Neural cell (in vitro differentiated cells): Measurements from ENCODE around the gene GOLGA7B. TPM values are rescaled to one million over a fixed set of nuclear protein-coding genes. Genes with fewer than 3 reads are reported as not detected.

ENCODE experiments used
- H2AFZ ChIP-seq: fragments of 200-600, 300-800 bp; sonication (generic), shearing (Covaris generic); 2 replicates; pipeline ENCODE4 v1.6.0; 2014; ENCODE audit warnings: low read depth, mild to moderate bottlenecking, antibody characterized with exemption, low read length, moderate library complexity
- H3F3A ChIP-seq: fragments of 200-600 bp; shearing (Covaris generic); 2 replicates; pipeline ENCODE4 v1.6.1; 2016; ENCODE audit warnings: mild to moderate bottlenecking, moderate library complexity, mixed read lengths, antibody characterized with exemption, low read length; ENCODE audit not compliant: insufficient read depth, poor library complexity, severe bottlenecking
- H3K27ac ChIP-seq: fragments of 200-600, 300-800 bp; sonication (generic), shearing (Covaris generic); 2 replicates; pipeline ENCODE4 v1.5.1; 2014; ENCODE audit warnings: mild to moderate bottlenecking, low read length, moderate library complexity
- H3K27me3 ChIP-seq: fragments of 300-800, 200-600 bp; sonication (generic), shearing (Covaris generic); 2 replicates; pipeline ENCODE4 v1.6.0; 2014; ENCODE audit warnings: mild to moderate bottlenecking, low read depth, low read length, moderate library complexity; ENCODE audit not compliant: insufficient read depth
- H3K36me3 ChIP-seq: fragments of 300-800, 200-600 bp; sonication (generic), shearing (Covaris generic); 2 replicates; pipeline ENCODE4 v1.5.1; 2014; ENCODE audit warnings: mild to moderate bottlenecking, antibody characterized with exemption, low read length, moderate library complexity; ENCODE audit not compliant: insufficient read depth
- H3K4me2 ChIP-seq: fragments of 300-800, 200-600 bp; sonication (generic), shearing (Covaris generic); 2 replicates; pipeline ENCODE4 v1.6.0; 2014; ENCODE audit warnings: mild to moderate bottlenecking, low read length
- H3K4me3 ChIP-seq: fragments of 300-800, 200-600 bp; sonication (generic), shearing (Covaris generic); 2 replicates; pipeline ENCODE4 v1.5.1; 2014; ENCODE audit warnings: mild to moderate bottlenecking, low read length, moderate library complexity
- H3K79me2 ChIP-seq: fragments of 200-600 bp; shearing (Covaris generic); replicated peaks from 2 replicates; pipeline ENCODE4 v1.6.0; 2014; ENCODE audit warnings: mild to moderate bottlenecking, low read length, moderate library complexity; ENCODE audit not compliant: insufficient read depth
- H3K9ac ChIP-seq: fragments of 300-800, 200-600 bp; sonication (generic), shearing (Covaris generic); 2 replicates; pipeline ENCODE4 v1.6.1; 2016; ENCODE audit warnings: mild to moderate bottlenecking, low read length, mixed read lengths
- H3K9me2 ChIP-seq: fragments of 200-600 bp; shearing (Covaris generic); 2 replicates; pipeline ENCODE4 v1.6.1; 2016; ENCODE audit warnings: mild to moderate bottlenecking, low read length, mixed read lengths; ENCODE audit not compliant: insufficient read depth
- H3K9me3 ChIP-seq: fragments of 200-600, 300-800 bp; sonication (generic), shearing (Covaris generic); 2 replicates; pipeline ENCODE4 v1.6.1; 2016; ENCODE audit warnings: mild to moderate bottlenecking, mixed run types, low read length, moderate library complexity, mixed read lengths
- H4K20me1 ChIP-seq: fragments of 200-600 bp; shearing (Covaris generic); 2 replicates; pipeline ENCODE4 v1.6.1; 2016; ENCODE audit warnings: mild to moderate bottlenecking, mixed run types; ENCODE audit not compliant: insufficient read depth
- CTCF ChIP-seq: fragments of 450-650 bp; IDR thresholded peaks from 2 replicates; pipeline ENCODE4 v1.5.1; 2014; ENCODE audit warnings: antibody characterized with exemption, mild to moderate bottlenecking, moderate library complexity; ENCODE audit not compliant: poor library complexity, severe bottlenecking
- EP300 ChIP-seq: fragments of 450-650 bp; conservative IDR thresholded peaks from 2 replicates; pipeline ENCODE4 v1.6.1; 2014; ENCODE audit warnings: antibody characterized with exemption, mild to moderate bottlenecking, moderate library complexity; ENCODE audit not compliant: poor library complexity, severe bottlenecking
- EZH2 ChIP-seq: fragments of 200-600, 300-800 bp; shearing (Covaris generic), sonication (generic); IDR thresholded peaks from 2 replicates; pipeline ENCODE4 v1.6.1; 2014; ENCODE audit warnings: antibody characterized with exemption, low read length, borderline replicate concordance, mild to moderate bottlenecking; ENCODE audit not compliant: insufficient read depth, poor library complexity, severe bottlenecking
- MXI1 ChIP-seq: fragments of 450-650 bp; conservative IDR thresholded peaks from 2 replicates; pipeline ENCODE4 v1.6.1; 2014; ENCODE audit warnings: antibody characterized with exemption, mild to moderate bottlenecking; ENCODE audit not compliant: poor library complexity, severe bottlenecking
- POLR2AphosphoS5 ChIP-seq: IDR thresholded peaks from 2 replicates; pipeline ENCODE4 v1.6.1; 2012
- RAD21 ChIP-seq: fragments of 450-650 bp; conservative IDR thresholded peaks from 2 replicates; pipeline ENCODE4 v1.6.1; 2014; ENCODE audit warnings: antibody characterized with exemption, mild to moderate bottlenecking, moderate library complexity
- REST ChIP-seq: IDR thresholded peaks from 2 replicates; pipeline ENCODE4 v1.6.1; 2012; ENCODE audit warnings: borderline replicate concordance
- SMC3 ChIP-seq: fragments of 450-650 bp; conservative IDR thresholded peaks from 2 replicates; pipeline ENCODE4 v1.6.1; 2014; ENCODE audit warnings: antibody characterized with exemption, mild to moderate bottlenecking, moderate library complexity; ENCODE audit not compliant: poor library complexity
- TAF1 ChIP-seq: IDR thresholded peaks from 2 replicates; pipeline ENCODE4 v1.6.1; 2012; ENCODE audit warnings: low read depth
- polyA plus RNA-seq: library from polyadenylated mRNA; depleted of rRNA; stranded (reverse); fragments of >200 nt; gene quantifications from 2 replicates; pipeline ENCODE4 v1.2.3, GENCODE V29; 2014

Gene GOLGA7B
- polyA plus RNA-seq, 1 donor from 2014 or later: 30.4 TPM

- TF ChIP-seq REST: no peak
- no peak for TF ChIP-seq POLR2AphosphoS5
- no peak for TF ChIP-seq CTCF
- no peak for TF ChIP-seq RAD21
- TF ChIP-seq EP300: no peak
- TF ChIP-seq EZH2: no peak
- TF ChIP-seq TAF1: no peak
- no peak for TF ChIP-seq SMC3
- TF ChIP-seq MXI1: no peak
- H3K9me2 ChIP-seq: no peaks in the 10 kb centered on the region
- H3K27me3 ChIP-seq: no peaks in the 10 kb centered on the region
- no peak overlapping the region for H2AFZ ChIP-seq
- no peaks in the 10 kb centered on the region for H3F3A ChIP-seq
- no peaks in the 10 kb centered on the region for H3K36me3 ChIP-seq
- H3K4me3 ChIP-seq: no peak overlapping the region
- no peak overlapping the region for H3K9ac ChIP-seq
- H4K20me1 ChIP-seq: no peaks in the 10 kb centered on the region
- no peak overlapping the region for H3K4me2 ChIP-seq
- no peaks in the 10 kb centered on the region for H3K79me2 ChIP-seq
- H3K9me3 ChIP-seq: no peaks in the 10 kb centered on the region
- no peak overlapping the region for H3K27ac ChIP-seq
These were observed 22.8 kb upstream of the GOLGA7B start for GRCh38 chr10:97826892-97827291.

GRCh38 chr10:97827702-97828291, 21.8 kb upstream of the GOLGA7B start:
- H3K4me2 ChIP-seq: no peak overlapping the region
- H4K20me1 ChIP-seq: no peaks in the 10 kb centered on the region
- H3K36me3 ChIP-seq: no peaks in the 10 kb centered on the region
- no peaks in the 10 kb centered on the region for H3K79me2 ChIP-seq
- no peak overlapping the region for H2AFZ ChIP-seq
- H3K27ac ChIP-seq: no peak overlapping the region
- TF ChIP-seq EP300 (no peak), EZH2 (no peak), RAD21 (no peak), TAF1 (no peak), POLR2AphosphoS5 (no peak), REST (no peak), SMC3 (no peak), CTCF (no peak), MXI1 (no peak)
- H3K9ac ChIP-seq: no peak overlapping the region
- H3F3A ChIP-seq: no peaks in the 10 kb centered on the region
- H3K9me3 ChIP-seq: no peaks in the 10 kb centered on the region
- H3K27me3 ChIP-seq: no peaks in the 10 kb centered on the region
- H3K9me2 ChIP-seq: no peaks in the 10 kb centered on the region
- no peak overlapping the region for H3K4me3 ChIP-seq
